PC-3 (cell line): ENCODE data around the gene DDX24. TPM values are rescaled to one million over a fixed set of nuclear protein-coding genes. Genes with fewer than 3 reads are reported as not detected.

Experiments
- ATAC-seq: fragments of 200-7000 bp; cut with Tn5 transposase; 2 replicates; pipeline ENCODE4 v1.9.1; 2020; ENCODE audit warnings: mild to moderate bottlenecking, moderate library complexity
- BruUV-seq: library from RNA; stranded (reverse); fragments of 400-500 nt; replicated peaks from 2 replicates; lab custom pipeline; 2021; lab: Mats Ljungman, UMichigan
- CTCF ChIA-PET: fragments of 300-600 bp; sonication (Branson Sonifier 250); formaldehyde crosslinking; loops from one replicate; lab custom pipeline; 2022; ENCODE audit warnings: antibody characterized with exemption; lab: Charles Lee
- POLR2A ChIA-PET: fragments of 300-600 bp; sonication (Branson Sonifier 250); formaldehyde crosslinking; loops from one replicate; lab custom pipeline; 2022; ENCODE audit warnings: antibody characterized with exemption; ENCODE audit not compliant: unreplicated experiment; lab: Charles Lee
- DNase-seq: peaks from one replicate; pipeline ENCODE4 v3.0.0-alpha.2; 2015
- H2AFZ ChIP-seq: fragments of 300-600 bp; sonication (generic); 2 replicates; pipeline ENCODE4 v1.6.0; 2016; ENCODE audit warnings: antibody characterized with exemption, low read length
- H3F3A ChIP-seq: fragments of 300-600 bp; sonication (generic); one replicate; pipeline ENCODE4 v1.6.0; 2017; ENCODE audit warnings: antibody characterized with exemption, low read length, control low read depth, mild to moderate bottlenecking; ENCODE audit not compliant: unreplicated experiment
- H3K27ac ChIP-seq: fragments of 300-600 bp; sonication (generic); 2 replicates; pipeline ENCODE4 v1.5.1; 2016; ENCODE audit warnings: mild to moderate bottlenecking, low read length
- H3K27me3 ChIP-seq: fragments of 300-600 bp; sonication (generic); 2 replicates; pipeline ENCODE4 v1.6.1; 2016; ENCODE audit warnings: low read length, mixed read lengths
- H3K36me3 ChIP-seq: fragments of 300-600 bp; sonication (generic); 2 replicates; pipeline ENCODE4 v1.6.1; 2016; ENCODE audit warnings: low read depth, mixed run types, low read length, mixed read lengths
- H3K4me1 ChIP-seq: fragments of 300-600 bp; sonication (generic); 2 replicates; pipeline ENCODE4 v1.5.1; 2016; ENCODE audit warnings: low read length; ENCODE audit not compliant: insufficient read depth
- H3K4me2 ChIP-seq: fragments of 300-600 bp; sonication (generic); 2 replicates; pipeline ENCODE4 v1.6.0; 2016; ENCODE audit warnings: low read length
- H3K4me3 ChIP-seq: fragments of 300-600 bp; sonication (generic); 2 replicates; pipeline ENCODE4 v1.5.1; 2016; ENCODE audit warnings: mild to moderate bottlenecking, low read length, mixed read lengths
- H3K79me2 ChIP-seq: fragments of 300-600 bp; sonication (generic); 2 replicates; pipeline ENCODE4 v1.6.1; 2017; ENCODE audit warnings: low read length, mixed read lengths
- H3K9ac ChIP-seq: fragments of 300-600 bp; sonication (generic); 2 replicates; pipeline ENCODE4 v1.6.0; 2016; ENCODE audit warnings: mild to moderate bottlenecking, low read length
- H3K9me2 ChIP-seq: fragments of 300-600 bp; sonication (generic); replicated peaks from 2 replicates; pipeline ENCODE4 v1.6.1; 2016; ENCODE audit warnings: mixed run types, low read length, mixed read lengths
- H3K9me3 ChIP-seq: fragments of 300-600 bp; sonication (generic); 2 replicates; pipeline ENCODE4 v1.6.1; 2016; ENCODE audit warnings: low read length, mixed read lengths
- H4K20me1 ChIP-seq: fragments of 300-600 bp; sonication (generic); 2 replicates; pipeline ENCODE4 v1.6.1; 2016; ENCODE audit warnings: low read length, mixed read lengths
- EZH2 ChIP-seq: fragments of 300-600 bp; sonication (generic); IDR thresholded peaks from one replicate; pipeline ENCODE4 v1.6.1; 2017; ENCODE audit warnings: antibody characterized with exemption, mild to moderate bottlenecking, low read length; ENCODE audit not compliant: unreplicated experiment
- EZH2phosphoT487 ChIP-seq: fragments of 300-600 bp; sonication (generic); IDR thresholded peaks from 2 replicates; pipeline ENCODE4 v1.6.1; 2018; ENCODE audit warnings: mild to moderate bottlenecking, antibody characterized with exemption, low read length, borderline replicate concordance
- intact Hi-C: fragments of 100-400 bp; cut with micrococcal nuclease; formaldehyde crosslinking; loops from 2 replicates; pipeline ENCODE4 v1.9.0; 2023
- total RNA-seq: library from RNA; depleted of rRNA; stranded (reverse); fragments of >200 nt; gene quantifications from 2 replicates; pipeline ENCODE4 v1.2.3, GENCODE V29; 2014
- TF ChIP-seq, protein P1 (sequence below): fragments of 300-600 bp; sonication (generic); conservative IDR thresholded peaks from 2 replicates; pipeline ENCODE4 v1.5.1; 2017; ENCODE audit warnings: antibody characterized with exemption, low read depth, mild to moderate bottlenecking, low read length

Gene DDX24
- total RNA-seq, 1 experiment from 2014 or later: 120 TPM

DNA sequence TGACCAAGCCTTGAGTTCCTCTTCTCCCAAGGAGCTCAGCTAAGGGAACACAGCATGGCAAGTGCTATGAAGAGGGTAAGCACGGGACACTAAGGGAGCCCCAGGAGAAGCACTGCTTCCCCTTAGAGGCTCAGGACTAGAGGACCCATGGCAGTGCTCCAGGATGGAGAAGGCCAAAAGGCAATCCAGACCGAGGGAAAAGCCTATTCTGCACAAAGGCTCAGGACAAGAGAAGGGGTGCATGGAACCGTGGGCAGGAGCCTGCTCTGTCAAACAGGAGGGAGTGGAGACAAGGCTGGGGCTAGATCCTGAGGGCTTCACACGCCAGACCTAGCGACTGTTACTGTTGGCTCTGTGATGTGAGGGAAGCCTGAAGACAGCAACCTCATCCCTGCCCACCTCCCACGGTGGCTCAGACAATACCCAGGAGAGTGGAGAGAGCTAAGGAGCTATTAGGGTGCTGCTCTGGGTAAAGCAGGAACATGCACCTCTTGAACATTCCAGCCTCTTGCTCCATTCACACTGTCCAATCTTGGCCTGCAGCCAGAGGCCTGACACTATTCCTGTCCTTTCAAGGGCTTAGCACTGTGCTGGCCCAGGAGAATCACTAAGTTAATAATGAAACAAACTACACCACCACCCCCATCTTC, 30.6 kb downstream of the DDX24 start:
- POLR2A ChIA-PET: no interaction called here
- Histone ChIP-seq H3K4me2 (no peak overlapping the region), H3K4me1 (no peaks in the 10 kb centered on the region), H3K36me3 (peaks cover 64% of the 10 kb centered on the region), H3K9me3 (no peaks in the 10 kb centered on the region), H3K4me3 (no peak overlapping the region), H3K79me2 (no peaks in the 10 kb centered on the region), H3K9ac (no peak overlapping the region), H3K27me3 (no peaks in the 10 kb centered on the region), H3F3A (no peaks in the 10 kb centered on the region), H3K27ac (no peak overlapping the region), H2AFZ (no peak overlapping the region), H3K9me2 (no peaks in the 10 kb centered on the region), H4K20me1 (peaks cover 4% of the 10 kb centered on the region; the same call in 1 of the 2 replicates)
- TF ChIP-seq EZH2phosphoT487: no peak
- TF ChIP-seq, protein P1, sequence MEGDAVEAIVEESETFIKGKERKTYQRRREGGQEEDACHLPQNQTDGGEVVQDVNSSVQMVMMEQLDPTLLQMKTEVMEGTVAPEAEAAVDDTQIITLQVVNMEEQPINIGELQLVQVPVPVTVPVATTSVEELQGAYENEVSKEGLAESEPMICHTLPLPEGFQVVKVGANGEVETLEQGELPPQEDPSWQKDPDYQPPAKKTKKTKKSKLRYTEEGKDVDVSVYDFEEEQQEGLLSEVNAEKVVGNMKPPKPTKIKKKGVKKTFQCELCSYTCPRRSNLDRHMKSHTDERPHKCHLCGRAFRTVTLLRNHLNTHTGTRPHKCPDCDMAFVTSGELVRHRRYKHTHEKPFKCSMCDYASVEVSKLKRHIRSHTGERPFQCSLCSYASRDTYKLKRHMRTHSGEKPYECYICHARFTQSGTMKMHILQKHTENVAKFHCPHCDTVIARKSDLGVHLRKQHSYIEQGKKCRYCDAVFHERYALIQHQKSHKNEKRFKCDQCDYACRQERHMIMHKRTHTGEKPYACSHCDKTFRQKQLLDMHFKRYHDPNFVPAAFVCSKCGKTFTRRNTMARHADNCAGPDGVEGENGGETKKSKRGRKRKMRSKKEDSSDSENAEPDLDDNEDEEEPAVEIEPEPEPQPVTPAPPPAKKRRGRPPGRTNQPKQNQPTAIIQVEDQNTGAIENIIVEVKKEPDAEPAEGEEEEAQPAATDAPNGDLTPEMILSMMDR: no peak
- CTCF ChIA-PET: interaction anchor here (0.6 kb wide), 1 partner anchor 31 kb away, joined by 11 read pairs; the partner anchor contains the start of genes DDX24 and IFI27L1
- no peak for DNase-seq
- intact Hi-C loops: no loop called here
- BruUV-seq: no TSS peak
- no peak for ATAC-seq

GRCh38 chr14:94049625-94050023, 31.4 kb downstream of the DDX24 start:
- H3K4me1 ChIP-seq: no peaks in the 10 kb centered on the region
- no peak overlapping the region for H3K9ac ChIP-seq
- ATAC-seq (no peak), DNase-seq (no peak)
- no peaks in the 10 kb centered on the region for H3K9me2 ChIP-seq
- ChIA-PET POLR2A (no interaction called here), CTCF (no interaction called here)
- intact Hi-C loops: no loop called here
- no peak overlapping the region for H3K27ac ChIP-seq
- TF ChIP-seq EZH2phosphoT487 (no peak), EZH2 (no peak)
- TF ChIP-seq, protein P1: no peak
- H3F3A ChIP-seq: no peaks in the 10 kb centered on the region
- H3K4me3 ChIP-seq: no peak overlapping the region
- peaks cover 4% of the 10 kb centered on the region; the same call in 1 of the 2 replicates for H4K20me1 ChIP-seq
- H3K79me2 ChIP-seq: no peaks in the 10 kb centered on the region
- H3K4me2 ChIP-seq: no peak overlapping the region
- BruUV-seq: no TSS peak
- H3K9me3 ChIP-seq: no peaks in the 10 kb centered on the region
- peaks cover 64% of the 10 kb centered on the region for H3K36me3 ChIP-seq
- H2AFZ ChIP-seq: no peak overlapping the region
- H3K27me3 ChIP-seq: no peaks in the 10 kb centered on the region
